GM21737 (cell line): Measurements from ENCODE around the gene VEZF1.
"Not testable (repeated sequence)": the region's sequence is repeated elsewhere in the genome, so short reads cannot be mapped to it uniquely, and the experiment has no call there.

ENCODE experiments used
- ATAC-seq: cut with Tn5 transposase; IDR thresholded peaks from one replicate; pipeline ENCODE4 v1.9.1; 2021; ENCODE audit warnings: mild to moderate bottlenecking, moderate library complexity; ENCODE audit not compliant: unreplicated experiment

VEZF1 gene

GRCh38 chr17:57976594-57976993, 11.5 kb downstream of the VEZF1 start:
- no peak for ATAC-seq

- ATAC-seq, result no peak
Observed at GRCh38 chr17:57975044-57975443, 13.0 kb downstream of the VEZF1 start.

DNA sequence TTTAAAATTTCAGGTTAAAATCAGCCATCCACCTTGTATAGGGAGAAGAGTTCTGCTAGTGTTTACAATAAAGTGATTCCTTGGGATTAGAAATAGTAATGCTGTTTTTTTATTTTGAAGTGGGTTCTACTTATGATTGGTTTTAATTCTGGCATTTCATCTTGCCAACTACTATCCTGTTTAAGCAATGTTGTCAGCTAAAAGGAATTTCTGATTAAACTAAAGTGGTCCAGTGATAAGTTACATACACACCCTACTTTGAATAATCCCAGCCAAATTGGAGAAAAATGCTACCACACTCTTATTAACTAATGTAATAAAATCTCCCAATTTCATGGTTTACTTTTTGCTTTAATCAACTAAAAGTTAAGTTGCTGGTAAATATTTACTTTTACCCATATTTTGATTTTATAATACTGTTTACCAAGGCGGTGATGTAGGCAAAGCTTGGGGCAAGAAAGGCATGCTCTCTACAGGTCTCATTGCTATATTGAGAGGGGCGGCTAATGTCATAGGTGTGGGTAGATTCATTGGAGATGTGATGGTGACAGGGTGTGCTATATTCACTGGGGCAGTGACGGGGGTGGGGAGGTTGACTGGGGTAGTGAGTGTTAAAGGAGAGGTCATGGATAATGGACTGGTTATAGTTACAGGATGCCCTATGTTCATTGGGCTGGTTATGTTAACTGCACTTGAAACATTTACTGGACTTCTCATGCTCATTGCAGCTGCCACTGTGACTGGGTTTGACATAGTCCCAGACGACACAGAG, 13.8 kb downstream of the VEZF1 start:
- ATAC-seq, result not testable (repeated sequence)

- no peak for ATAC-seq
Observed at GRCh38 chr17:57972151-57972550, 15.9 kb downstream of the VEZF1 start.

DNA sequence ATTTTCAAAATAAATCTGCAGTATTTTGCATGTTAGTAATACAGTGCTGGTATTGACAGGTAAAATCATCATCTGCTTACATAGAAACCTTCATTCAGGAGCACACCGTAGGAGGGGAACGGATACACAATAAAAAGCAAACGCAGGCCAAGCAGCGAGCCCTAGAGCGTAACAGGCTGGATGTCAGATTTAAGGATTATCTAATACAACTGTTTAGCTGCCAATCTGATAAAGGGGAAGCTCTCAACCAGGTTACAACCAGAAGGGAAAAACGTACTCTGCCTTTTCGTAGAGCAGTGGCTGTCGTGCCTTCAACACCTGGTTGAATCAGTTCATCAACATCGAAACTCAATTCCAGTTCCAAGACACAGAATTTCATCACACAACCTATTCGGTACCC, 16.5 kb downstream of the VEZF1 start:
- no peak for ATAC-seq

DNA sequence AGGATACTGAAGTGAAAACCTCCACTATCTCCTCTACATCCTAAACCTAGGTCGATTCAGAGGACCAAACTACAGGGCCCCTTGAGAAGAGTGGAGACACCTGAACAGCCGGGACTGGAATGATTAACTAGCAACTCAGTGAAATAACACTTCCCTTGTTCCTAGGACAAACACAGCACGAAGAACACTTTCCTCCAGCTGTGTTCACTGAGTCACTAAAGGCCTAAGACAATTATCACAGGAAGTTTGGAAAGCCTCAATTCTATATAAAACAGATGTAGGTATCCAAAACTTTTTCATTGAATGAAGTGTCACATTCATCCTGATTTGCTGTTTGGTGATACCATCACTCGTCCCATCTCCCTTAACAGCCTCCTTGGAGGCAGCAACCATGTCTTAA, 17.3 kb downstream of the VEZF1 start:
- no peak for ATAC-seq

DNA sequence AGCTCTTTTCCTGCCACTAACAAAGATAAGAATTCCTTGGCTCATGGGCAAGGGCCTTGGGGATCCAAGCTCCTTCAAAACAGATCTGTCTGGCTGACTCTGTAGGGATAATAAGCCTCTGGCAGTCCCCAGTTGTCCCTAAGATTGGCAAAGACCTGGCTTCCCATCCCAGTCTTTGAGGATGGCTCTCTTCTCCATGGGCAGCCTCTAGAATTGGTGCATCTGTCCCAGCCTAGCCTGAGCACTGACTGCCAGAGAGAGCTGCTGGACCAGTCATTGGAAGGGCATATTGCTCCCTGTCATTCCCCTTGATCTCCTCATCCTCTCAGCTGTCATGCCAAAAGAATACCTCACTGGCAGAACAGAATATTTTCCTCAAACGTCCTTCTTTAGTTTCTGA, 19.6 kb downstream of the VEZF1 start:
- no peak for ATAC-seq

- no peak for ATAC-seq
Observed at GRCh38 chr17:57966875-57967274, 21.2 kb downstream of the VEZF1 start.

DNA sequence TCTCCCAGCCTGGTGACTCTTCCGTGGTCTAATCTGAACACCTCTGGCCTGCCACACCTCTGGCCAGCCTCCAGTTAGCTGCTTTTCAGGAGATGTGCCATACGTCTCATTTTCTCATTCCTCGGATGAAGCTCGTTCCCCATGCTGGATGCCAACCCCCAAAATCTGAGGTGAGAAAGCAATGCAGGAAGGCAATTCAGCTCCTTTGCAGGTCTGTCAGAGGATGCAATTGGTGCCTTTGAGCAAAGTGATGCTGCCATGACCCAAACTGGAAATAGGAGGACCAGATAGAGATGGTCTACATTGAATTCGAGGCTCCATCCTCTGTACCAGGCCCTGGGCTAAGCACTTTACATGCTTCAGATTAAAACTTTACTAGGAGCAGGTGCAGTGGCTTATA, 21.8 kb downstream of the VEZF1 start:
- no peak for ATAC-seq

GRCh38 chr17:57965521-57966160, 22.4 kb downstream of the VEZF1 start:
- no peak for ATAC-seq

GRCh38 chr17:57963149-57963511, 24.9 kb downstream of the VEZF1 start:
- ATAC-seq, result no peak

- no peak for ATAC-seq
Observed at GRCh38 chr17:57962279-57963148, 25.5 kb downstream of the VEZF1 start.

DNA sequence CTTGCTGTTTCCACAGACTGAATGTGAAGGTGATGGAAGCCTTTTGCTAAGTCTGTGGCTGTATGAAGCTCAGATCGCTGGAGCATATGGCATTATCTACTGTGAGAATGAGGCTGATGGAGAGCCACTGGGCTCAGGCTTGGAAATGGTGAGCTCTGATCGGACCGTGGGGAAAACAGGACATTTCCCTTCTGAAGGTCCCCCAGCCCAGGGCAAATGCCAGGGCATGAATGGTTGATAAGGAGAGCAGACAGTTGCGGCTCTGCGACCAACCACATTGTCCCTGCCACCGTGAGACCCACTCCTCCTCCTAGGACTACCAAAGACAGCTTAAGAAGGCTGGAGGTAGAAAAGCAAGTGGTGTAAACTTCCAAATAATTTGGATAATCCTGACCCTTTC, 28.1 kb downstream of the VEZF1 start:
- no peak for ATAC-seq

GRCh38 chr17:57958391-57958790, 29.7 kb downstream of the VEZF1 start:
- not testable (repeated sequence) for ATAC-seq

GRCh38 chr17:57957886-57958285, 30.2 kb downstream of the VEZF1 start:
- no peak for ATAC-seq

- ATAC-seq, result no peak
Observed at GRCh38 chr17:57957120-57957850, 30.8 kb downstream of the VEZF1 start.

GRCh38 chr17:57956291-57957119, 31.5 kb downstream of the VEZF1 start:
- ATAC-seq, result no peak

DNA sequence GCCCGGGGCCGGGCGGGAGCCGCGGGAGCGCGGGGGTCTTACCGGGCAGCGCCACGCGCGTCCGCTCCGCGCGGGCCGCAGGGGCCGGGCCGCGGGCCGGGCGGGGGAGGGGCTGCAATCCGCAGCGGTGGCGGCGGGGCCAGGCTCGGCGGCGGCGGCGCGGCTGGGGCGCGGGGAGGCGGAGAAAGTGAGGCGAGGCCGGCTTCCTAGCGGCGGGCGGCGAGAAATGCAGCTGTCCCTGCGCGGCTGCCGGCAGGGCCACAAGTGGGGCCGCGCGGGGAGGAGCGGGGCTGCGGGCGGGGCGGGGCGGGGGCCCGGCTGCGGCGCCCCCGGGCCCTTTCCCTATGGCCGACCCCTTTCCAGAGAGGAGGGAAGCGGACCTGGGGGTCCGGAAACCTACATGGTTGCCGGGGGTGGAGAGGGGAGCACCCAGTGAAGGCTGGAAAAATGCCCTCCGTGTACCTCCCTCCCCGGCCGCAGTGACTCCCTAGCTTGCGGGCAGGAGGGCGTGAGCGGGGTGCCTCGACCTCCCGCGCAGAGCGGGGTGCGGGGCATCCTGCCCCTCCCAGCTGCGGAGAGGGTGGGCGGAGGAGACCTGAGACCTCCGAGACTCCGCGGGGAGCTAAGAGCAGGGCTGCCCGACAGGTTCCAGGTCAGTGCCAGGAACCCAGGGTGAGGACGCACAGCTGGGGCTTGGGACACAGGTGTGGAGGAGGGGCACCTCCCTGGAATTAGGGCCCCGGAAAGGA, 32.7 kb downstream of the VEZF1 start, which contains the start of gene CUEDC1:
TSS of gene CUEDC1 (minus strand) at position 230 of the 749 bp plus-strand sequence. CDS start 69,848 bp downstream, outside the sequence.
- ATAC-seq, result no peak
